ENCODE results near the gene ZNF223.

The ZNF223 gene

DNA sequence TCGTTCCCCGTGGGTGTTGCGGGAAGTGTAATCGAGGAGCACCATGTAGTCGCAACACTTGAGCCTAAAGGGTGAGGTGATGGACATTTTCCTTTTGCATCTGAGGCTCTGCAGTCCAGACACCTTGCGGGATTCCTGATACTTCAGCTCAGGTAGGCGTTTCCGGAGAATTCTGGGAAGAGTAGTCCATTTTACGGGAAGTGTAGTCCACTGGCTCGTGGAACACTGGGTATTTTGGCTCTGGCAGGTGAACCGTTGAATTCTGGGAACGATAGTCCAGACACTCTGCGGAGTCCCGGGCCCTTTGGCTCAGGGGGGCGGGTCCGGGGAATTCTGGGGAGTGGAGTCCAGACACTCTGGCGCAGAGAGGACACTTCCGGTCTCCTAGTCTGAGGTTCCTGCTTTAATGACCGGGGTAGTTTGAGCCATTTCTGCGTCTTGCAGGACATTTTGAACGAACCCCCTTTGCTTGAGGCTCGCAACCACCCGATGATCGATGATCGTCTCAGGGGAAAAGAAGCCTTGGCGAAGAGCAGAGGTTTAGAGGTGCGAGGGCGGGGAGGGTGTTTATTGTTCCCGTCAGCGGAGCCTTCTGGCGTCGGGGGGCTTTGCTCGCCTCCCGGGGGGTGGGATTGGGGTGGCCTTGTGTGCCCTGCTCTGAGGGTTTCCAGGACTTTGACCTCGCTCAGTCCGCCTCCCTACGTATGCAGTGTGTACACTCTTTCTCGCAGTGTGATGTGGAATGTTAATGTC, at the start of gene ZNF223:
TSS of gene ZNF223 (plus strand) at position 387 of the 753 bp plus-strand sequence. CDS start 3,141 bp downstream, outside the sequence.
- DNase-seq = peak; percentile 49

DNA sequence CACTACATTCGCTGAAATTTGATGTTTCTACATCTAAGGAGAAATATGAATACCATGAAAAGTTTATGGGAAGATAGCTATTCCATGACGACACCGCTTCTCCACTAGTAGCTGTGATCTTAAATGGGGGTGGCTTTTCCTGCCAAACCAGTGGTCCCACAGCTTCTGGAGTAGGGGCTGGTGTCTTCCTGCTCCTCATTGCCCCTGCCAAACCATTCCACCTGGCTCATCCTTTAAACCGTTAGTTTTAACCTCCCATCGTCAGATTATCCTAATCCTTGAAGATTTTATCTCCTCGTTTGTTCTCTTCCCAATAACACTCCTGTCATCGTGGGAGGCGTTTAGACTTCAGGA, 49.6 kb upstream of the ZNF223 start:
- DNase-seq = no peak

DNA sequence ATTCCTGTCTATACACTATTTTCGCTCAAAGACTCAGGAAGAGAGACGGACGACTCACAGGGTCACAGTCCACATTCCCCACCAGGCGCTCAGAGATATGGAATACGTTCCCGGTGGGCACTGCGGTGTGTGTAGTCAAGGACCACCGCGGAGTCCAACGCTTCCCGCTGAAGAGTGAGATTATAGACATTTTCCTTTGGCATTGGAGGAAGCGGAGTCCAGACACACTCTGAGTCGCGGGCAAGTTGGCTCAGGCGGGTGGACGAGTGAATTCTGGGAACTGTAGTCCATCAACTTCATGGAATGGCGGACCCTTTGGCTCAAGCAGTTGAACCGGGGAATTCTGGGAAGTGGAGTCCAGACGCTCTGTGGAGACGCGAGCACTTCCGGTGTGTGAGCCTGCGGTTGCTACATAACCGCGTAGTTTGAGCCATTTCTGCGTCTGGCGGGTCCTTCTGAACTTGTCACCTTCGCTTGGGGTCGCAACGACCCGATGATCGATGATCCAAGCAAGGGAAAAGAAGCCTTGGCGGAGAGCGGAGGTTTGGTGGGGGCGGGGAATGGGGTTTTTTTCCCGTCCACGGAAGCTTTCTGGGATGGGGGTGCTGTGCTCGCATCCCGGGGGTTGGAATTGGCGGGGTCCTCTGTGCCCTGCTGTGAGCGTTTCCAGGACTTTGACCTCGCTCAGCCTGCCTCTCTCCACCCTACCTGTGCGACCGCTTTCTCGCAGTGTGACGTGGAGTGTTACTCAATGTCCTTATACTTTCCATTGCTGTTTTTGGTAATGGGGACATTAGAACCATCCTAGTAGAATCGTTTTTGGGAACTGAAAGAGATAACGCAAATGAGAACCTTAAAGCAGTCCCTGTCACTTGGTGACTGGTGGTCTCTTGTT, 49.0 kb upstream of the ZNF223 start, which contains the start of gene ZNF230:
TSS of gene ZNF230 (plus strand) at position 392 of the 895 bp plus-strand sequence. CDS start 4,122 bp downstream, outside the sequence.
- peak; percentile 75 for DNase-seq

DNA sequence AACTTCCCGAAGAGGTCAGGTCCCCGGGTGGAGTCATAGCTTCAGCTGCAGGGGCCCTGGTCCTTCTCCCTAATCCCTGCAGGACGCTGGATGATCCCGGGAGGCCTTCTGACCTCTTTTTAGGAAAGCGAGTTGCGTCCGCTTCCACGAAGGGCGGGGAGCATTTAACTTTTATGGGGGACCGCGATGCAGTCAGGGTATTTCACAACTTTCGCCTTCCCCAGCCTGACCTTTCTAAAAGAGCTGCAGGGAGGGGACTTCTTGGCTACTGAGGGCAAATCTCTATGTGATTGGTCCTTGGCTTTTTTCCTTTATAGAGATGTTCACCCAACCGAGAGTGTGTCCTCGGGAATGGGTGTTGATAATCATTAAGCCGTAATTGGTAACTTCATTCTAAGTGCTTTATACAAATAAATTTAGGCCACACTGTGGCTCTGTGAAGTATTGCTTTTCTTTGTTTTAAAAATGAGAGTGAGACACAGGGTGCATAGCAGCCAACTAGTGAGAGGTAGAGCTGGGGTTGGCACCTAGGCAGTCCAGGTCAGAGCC, 48.3 kb upstream of the ZNF223 start:
- no peak for DNase-seq

DNA sequence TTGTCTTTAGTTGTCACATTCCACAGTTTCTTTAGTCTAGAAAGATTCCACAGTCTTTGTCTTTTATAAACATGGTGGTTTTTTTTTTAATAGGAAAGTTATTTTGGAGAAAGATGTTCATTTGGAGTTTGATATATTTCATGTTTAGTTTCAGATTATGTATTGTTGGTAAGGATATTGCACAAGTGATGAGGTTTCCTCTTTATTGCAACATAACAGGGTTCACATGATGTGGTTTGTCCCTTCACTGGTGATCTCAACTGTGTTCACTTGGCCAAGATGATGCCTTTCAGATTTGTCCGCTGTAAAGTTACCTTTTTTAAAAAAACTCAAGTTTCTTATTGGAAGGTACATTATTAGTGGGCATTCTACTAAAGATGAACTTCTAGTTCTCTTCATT, 45.9 kb upstream of the ZNF223 start:
- no peak for DNase-seq

DNA sequence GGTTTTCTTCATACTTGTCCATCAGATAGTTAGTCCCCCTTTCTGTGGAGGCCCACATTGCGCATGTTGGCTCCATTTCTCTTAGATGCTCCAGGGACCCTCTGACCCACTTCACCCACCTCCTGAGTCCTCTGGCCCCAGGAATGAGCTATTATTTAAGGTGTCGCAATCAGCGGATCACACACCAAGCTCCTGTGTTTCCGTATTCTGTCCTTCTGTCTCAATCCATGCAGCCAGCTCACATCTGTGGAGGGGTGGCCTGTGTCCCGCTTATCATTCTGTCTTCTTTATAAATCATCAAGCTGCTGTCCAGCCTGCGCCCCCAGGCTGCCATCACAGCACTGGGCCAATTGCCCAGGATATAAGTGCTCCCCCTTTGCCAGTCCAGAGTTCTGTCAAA, 44.4 kb upstream of the ZNF223 start:
- no peak for DNase-seq

DNA sequence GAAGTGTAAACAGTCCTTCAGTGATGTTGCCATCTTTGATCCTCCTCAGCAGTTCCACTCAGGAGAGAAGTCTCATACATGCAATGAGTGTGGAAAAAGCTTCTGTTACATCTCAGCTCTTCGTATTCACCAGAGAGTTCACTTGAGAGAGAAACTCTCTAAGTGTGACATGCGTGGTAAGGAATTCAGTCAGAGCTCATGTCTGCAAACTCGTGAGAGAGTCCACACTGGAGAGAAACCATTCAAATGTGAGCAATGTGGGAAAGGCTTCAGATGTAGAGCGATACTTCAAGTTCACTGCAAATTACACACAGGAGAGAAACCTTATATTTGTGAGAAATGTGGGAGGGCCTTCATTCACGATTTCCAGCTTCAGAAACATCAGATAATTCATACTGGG, 41.4 kb upstream of the ZNF223 start:
- no peak for DNase-seq

DNA sequence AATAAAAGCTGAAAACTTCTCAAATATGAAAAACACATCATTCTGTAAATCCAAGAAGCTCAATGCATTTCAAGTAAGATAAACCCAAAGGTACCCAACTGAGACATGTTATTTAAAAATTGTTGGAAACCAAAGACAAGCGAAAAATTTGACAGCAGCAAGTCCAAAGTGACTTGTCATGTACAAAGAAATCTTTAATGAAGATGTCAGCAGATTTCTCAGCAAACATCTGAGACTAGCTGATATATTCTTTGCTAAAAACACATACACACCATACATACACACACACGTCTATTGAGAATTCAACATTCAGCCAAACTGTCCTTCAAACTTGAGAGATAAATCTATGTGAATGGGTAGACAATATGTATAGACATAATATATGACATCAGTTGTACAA, 32.3 kb upstream of the ZNF223 start:
- DNase-seq = no peak

DNA sequence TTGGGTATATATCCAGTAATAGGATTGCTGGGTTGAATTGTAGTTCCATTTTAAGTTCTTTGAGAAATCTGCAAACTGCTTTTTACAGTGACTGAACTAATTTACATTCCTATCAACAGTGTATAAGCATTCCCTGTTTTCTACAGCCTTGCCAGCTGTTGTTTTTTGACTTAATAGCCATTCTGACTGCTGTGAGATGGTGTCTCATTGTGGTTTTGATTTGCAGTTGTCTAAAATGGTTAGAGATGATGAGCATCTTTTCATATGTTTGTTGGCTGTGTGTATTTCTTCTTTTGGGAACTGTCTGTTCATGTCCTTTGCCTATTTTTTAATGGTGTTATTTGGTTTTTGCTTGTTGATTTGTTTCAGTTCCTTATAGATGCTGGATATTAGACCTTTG, 30.6 kb upstream of the ZNF223 start:
- no peak for DNase-seq

DNA sequence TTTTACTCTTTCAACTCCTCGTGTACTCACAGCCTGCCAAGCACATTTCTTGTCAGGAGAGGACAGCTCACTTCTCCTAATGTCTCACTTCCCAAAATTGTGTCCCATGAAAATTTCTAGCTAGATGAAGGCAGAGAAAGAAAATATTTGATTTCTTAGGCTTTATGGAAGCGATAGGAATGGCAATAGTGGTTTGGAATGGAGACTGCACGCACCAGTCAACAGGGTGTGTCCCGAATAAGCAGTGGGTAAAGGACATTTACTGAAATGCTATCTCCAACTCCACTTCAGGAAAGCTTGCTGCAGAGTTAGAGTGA, 27.0 kb upstream of the ZNF223 start:
- DNase-seq = no peak

DNA sequence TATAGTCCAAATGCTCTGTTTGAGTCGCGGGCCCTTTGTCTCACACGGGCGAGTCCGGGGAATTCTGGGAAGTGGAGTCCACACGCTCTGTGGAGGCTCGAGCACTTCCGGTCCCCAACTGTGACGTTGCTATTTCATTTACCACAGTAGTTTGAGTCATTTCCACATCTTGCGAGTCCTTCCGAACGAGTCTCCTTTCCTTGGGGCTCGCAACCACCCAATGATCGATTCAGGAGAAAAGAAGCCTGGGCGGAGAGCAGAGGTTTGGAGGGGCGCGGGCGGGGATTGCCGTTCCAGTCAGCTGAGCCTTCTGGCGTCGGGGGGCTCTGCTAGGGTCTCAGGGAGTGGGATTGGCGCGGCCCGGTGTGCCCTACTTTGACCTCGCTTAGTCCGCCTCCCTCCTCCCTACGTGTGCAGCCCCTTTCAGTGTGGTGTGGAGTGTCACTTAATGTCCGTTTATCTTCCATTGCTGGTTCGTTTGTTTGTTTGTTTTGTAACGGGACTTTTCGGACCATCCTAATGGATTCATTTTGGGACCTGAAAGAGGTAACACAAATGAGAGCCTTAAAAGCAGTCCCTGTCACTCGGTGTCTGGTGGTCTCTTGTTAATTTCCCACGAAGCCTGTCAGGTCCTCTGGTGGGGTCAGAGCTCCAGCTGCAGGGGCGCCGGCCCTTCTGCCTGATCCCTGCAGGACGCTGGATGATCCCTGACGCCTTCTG, 26.5 kb upstream of the ZNF223 start, which contains the start of gene ZNF222:
TSS of gene ZNF222 (plus strand) at position 163 of the 720 bp plus-strand sequence. CDS start at position 221, 58 bp downstream.
- peak; percentile 63 for DNase-seq

DNA sequence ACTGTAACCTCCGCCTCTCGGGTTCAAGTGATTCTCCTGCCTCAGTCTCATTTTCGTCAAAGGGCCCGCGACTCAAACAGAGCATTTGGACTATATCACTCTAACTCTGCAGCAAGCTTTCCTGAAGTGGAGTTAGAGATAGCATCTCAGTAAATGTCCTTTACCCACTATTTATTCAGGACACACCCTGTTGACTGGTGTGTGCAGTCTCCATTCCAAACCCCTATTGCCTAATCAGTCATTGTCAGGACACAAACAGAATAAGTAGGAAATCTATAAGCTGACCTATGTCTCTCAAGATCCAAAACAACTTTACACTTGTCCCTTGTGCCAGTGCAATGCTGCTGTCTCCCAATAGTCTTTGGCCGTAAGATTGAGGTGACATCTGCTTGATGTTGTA, 25.2 kb upstream of the ZNF223 start:
- DNase-seq = no peak

DNA sequence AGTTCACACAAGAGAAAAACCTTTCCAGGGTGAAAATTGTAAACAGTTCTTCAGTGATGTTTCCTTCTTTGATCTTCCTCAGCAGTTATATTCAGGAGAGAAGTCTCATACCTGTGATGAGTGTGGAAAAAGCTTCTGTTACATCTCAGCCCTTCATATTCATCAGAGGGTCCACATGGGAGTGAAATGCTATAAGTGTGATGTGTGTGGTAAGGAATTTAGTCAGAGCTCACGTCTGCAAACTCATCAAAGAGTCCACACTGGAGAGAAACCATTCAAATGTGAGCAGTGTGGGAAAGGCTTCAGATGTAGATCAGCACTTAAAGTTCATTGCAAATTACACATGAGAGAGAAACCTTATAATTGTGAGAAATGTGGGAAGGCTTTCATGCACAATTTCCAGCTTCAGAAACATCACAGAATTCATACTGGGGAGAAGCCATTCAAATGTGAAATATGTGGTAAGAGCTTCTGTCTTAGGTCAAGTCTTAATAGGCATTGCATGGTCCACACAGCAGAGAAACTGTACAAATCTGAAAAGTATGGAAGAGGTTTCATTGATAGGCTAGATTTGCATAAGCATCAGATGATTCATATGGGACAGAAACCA, 19.7 kb upstream of the ZNF223 start:
- DNase-seq = no peak

DNA sequence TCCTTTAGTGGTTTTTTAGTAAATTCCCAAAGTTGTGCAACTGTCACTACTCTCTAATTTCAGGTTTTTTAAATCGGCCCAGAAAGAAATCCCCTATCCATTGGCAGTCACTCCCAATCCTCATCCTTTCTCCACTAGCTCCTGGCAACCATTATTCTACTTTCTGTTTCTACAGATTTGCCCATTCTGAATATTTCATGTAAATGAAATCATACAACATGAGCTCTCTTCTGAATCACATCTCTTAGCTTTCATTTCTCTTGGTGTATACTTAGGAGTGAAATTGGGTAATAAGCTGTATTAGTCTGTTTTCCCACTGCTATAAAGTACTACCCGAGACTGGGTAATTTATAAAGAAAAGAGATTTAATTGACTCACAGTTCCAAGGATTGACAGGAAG, 9.7 kb upstream of the ZNF223 start:
- no peak for DNase-seq

DNA sequence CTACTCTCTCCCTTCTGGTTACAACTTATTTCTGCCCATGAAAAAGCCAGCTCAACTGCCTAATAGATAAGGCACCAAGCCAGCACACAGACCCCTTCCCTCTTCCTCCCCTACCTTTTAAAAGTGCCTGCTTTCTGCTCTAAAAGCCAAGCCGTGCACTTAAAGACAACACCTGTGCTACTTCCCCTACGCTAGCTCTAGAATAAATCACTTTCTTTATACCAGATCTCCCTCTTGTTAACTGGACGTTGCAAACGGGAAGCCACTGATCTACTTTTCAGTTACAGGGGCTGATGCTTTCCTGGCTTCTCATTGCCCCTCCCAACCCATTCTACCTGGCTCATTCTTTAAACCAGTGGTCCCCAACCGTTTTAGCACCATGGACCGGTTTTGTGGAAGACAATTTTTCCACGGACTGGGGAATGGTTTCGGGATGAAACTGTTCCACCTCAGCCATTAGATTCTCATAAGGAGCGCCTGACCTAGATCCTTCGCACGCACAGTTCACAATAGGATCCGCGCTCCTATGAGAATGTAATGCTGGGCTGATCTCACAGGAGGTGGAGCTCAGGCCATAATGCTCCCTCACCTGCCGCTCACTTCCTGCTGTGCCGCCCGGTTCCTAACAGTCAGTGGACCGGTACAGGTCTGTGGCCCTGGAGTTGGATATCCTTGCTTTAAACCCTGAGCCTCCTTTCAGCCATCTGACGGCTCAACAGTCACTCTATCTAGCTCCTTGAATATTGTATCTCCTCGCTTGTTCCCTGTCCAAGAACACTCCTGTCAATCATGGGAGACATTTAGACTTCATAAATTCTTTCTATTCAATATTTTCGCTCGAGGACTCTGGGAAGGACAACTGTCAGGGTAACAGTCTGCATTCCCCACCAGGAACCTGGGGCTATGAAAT, 841 bp upstream of the ZNF223 start:
- no peak for DNase-seq

DNA sequence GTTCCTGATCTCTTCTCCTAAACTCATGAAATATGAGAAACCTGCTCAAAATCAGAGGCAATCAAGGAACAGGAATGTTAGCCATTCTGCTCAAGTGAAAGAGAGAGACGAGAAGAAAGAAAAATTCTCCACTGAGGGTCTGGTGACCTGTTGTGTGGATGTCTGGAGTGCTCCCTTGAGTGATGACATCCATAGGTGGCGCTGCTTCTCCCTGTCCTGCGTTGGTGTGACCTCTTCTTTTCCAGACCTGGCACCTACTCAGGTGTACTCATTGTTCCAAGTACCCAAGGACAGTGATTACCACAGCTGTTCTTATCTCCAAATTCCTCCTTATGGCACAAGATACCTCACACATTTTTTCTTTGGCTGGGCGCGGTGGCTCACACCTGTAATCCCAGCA, 4.0 kb downstream of the ZNF223 start:
- DNase-seq = no peak

DNA sequence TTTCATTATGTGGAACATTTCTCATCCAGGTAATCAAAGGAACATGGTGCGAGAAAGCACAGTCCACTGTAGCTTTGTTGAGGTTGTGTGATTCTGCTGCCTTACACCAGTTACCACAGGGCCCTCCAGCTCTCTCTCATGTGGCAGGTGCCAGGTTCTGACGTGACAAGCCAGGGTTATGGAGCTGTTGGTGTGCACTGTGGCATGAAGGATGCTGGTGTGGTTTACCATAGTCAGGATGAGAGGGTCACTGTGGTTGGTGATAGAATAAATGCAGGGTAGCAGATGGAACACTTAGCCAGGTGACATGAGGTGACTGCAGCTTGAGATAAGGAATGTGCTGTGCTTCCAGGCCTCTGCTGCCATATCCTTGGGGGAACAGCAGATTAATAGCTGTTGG, 7.4 kb downstream of the ZNF223 start:
- DNase-seq = no peak

DNA sequence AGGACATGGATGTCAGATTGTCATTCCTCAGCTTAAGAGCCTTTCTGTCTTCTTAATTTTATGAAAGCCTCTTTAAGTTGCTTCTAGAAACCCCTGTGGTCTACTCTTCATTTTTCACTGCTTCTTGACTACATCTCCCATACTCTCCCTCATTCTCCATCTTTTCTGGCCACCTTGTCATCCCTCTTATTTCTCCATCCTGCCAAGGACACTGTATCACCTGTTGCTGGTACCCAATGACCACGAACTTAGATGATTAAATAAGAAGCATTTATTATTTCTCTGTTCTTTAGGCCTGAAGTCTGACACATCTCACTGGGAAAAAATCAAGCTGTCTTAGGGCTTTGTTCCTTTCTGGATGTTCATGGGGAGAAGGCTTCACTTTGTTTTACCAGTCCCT, 9.2 kb downstream of the ZNF223 start:
- DNase-seq = no peak

DNA sequence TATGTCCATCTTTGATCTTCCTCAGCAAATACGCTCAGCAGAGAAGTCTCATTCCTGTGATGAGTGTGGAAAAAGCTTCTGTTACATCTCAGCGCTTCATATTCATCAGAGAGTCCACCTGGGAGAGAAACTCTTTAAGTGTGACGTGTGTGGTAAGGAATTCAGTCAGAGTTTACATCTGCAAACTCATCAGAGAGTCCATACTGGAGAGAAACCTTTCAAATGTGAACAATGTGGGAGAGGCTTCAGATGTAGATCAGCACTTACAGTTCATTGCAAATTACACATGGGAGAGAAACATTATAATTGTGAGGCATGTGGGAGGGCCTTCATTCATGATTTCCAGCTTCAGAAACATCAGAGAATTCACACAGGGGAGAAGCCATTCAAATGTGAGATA, 14.5 kb downstream of the ZNF223 start:
- DNase-seq = no peak

DNA sequence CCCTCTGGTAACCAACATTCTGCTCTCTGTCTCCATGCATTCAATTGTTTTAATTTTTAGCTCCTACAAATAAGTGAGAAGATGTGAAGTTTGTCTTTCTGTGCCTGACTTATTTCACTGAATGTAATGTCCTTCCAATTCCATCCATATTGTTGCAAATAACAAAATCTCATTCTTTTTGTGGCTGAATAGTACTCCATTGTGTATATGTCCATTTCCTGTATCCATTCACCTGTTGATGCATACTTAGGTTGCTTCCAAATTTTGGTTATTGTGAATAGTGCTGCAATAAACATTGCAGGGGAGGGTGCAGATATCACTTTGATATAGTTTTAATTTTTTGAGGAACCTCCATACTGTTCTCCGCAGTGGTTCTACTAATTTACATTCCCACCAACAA, 17.6 kb downstream of the ZNF223 start:
- no peak for DNase-seq

DNA sequence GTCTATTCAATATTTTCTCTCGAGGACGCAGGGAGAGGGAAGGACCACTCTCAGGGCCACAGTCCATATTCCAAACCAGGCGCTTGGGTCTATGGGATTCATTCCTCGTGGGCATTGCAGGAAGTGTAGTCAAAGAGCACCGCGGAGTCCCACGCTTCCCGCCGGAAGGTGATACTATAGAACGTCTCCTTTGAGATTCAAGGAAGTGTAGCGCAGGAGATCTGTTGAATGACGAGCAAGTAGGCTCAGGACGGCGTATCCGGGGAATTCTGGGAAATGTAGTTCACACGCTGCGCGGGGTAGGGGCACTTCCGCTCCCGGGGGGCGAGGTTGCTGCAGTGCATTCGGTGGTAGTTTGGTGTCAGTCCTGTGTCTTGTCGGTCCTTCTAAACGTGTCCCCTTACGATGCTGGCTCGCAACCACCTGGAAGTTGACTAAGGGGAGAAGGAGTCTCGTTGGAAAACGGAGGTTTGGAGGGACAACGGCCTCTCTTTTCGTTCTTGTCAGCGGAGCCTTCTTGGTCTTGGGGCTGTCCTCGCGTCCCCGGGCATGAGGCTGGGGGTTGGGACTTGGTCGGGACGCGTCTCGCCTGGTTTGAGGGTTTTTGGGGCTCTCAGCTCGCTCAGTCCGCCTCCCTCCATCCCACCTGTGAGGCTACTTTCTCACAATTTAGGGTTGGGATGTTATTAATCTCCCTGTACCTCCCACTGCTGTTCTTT, 20.1 kb downstream of the ZNF223 start, which contains the start of gene ZNF284:
TSS of gene ZNF284 (plus strand) at position 336 of the 719 bp plus-strand sequence. CDS start 4,231 bp downstream, outside the sequence.
- peak; percentile 77 for DNase-seq
